Fibroblast of skin of left quadriceps (primary cell): Measurements from ENCODE around the gene MUC5B.
A peak's percentile ranks its signal among the peaks of the same experiment; 100 is the strongest.
"Not testable (repeated sequence)": the region's sequence is repeated elsewhere in the genome, so short reads cannot be mapped to it uniquely, and the experiment has no call there.

Experiments
- DNase-seq, 2 experiments: peaks; one replicate each; pipeline ENCODE4 v3.0.0-alpha.2; 2013; ENCODE audit warnings: low read depth in 2 of 2

Gene MUC5B

GRCh38 chr11:1248951-1249350, 26.1 kb downstream of the MUC5B start:
- not testable (repeated sequence) for DNase-seq

DNA sequence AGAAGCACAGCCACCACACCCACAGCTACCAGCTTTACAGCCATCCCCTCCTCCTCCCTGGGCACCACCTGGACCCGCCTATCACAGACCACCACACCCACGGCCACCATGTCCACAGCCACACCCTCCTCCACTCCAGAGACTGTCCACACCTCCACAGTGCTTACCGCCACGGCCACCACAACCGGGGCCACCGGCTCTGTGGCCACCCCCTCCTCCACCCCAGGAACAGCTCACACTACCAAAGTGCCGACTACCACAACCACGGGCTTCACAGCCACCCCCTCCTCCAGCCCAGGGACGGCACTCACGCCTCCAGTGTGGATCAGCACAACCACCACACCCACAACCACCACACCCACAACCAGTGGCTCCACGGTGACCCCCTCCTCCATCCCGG, 27.5 kb downstream of the MUC5B start:
- DNase-seq: not testable (repeated sequence)

DNA sequence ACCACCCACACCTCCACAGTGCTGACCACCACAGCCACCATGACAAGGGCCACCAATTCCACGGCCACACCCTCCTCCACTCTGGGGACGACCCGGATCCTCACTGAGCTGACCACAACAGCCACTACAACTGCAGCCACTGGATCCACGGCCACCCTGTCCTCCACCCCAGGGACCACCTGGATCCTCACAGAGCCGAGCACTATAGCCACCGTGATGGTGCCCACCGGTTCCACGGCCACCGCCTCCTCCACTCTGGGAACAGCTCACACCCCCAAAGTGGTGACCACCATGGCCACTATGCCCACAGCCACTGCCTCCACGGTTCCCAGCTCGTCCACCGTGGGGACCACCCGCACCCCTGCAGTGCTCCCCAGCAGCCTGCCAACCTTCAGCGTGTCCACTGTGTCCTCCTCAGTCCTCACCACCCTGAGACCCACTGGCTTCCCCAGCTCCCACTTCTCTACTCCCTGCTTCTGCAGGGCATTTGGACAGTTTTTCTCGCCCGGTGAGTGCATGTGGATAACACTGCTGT, 28.4 kb downstream of the MUC5B start:
- no peak for DNase-seq

GRCh38 chr11:1252371-1253102, 29.7 kb downstream of the MUC5B start:
- no peak for DNase-seq

DNA sequence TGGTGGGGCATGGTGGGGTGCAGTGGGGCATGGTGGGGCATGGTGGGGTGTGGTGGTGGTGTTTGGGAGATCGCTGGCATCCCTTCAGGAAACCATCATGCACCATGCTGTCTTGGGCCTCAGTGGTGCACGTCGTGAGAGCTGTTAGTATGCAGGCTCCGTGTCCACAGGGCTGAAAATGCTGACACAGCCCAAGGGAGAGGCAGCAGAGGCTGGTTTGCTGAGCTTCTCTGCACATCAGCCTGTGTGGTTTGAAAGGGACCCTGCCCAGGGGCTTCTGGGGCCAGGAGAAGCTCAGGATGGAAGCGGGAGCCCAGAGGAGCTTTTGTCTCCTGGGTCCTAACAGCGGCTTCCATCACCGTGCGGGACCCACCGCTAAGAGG, 30.2 kb downstream of the MUC5B start:
- no peak for DNase-seq

DNA sequence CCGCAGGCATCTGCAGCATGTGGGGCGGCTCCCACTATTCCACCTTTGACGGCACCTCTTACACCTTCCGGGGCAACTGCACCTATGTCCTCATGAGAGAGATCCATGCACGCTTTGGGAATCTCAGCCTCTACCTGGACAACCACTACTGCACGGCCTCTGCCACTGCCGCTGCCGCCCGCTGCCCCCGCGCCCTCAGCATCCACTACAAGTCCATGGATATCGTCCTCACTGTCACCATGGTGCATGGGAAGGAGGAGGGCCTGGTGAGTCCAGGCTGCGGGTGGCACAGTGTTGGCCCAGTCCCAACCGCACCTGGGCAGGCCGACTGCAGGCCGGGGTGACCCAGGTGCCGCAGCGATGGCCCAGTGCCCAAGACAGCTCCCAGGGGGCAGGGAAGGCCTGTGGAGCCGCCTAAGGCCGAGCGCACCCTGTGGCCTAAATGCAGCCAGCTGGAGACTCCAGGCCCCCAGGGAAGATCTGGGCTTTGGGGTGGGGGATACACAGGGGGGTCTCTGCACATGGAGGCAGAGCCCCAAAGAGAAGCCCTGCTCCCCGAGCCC, 31.3 kb downstream of the MUC5B start:
- DNase-seq: no peak

DNA sequence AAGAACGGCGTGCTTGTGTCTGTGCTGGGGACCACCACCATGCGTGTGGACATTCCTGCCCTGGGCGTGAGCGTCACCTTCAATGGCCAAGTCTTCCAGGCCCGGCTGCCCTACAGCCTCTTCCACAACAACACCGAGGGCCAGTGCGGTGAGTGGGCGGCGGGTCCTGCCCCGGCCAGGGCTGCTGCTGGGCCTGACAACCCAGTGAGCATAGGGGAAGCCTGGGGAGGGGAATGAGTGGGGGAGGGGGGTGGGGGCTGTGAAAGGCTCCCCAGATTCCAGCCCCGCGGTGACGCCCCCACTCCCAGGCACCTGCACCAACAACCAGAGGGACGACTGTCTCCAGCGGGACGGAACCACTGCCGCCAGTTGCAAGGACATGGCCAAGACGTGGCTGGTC, 31.9 kb downstream of the MUC5B start:
- DNase-seq: no peak

- DNase-seq: no peak
These were observed 32.3 kb downstream of the MUC5B start for GRCh38 chr11:1255151-1255550.

- DNase-seq: no peak
These were observed 33.6 kb downstream of the MUC5B start for GRCh38 chr11:1256257-1257045.

DNA sequence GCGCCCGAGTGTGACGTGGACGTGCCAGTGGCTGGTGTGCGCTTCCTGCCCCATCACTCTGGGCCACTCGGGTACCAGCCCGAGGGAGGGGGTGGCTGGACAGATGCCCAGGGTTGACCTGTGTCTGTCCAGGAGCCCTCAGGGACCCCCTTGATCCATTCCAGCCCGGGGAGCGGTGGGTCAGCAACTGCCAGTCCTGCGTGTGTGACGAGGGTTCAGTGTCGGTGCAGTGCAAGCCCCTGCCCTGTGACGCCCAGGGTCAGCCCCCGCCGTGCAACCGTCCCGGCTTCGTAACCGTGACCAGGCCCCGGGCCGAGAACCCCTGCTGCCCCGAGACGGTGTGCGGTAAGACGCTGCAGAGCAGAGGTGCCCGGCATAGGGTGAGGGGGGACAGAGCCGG, 34.5 kb downstream of the MUC5B start:
- DNase-seq: no peak

DNA sequence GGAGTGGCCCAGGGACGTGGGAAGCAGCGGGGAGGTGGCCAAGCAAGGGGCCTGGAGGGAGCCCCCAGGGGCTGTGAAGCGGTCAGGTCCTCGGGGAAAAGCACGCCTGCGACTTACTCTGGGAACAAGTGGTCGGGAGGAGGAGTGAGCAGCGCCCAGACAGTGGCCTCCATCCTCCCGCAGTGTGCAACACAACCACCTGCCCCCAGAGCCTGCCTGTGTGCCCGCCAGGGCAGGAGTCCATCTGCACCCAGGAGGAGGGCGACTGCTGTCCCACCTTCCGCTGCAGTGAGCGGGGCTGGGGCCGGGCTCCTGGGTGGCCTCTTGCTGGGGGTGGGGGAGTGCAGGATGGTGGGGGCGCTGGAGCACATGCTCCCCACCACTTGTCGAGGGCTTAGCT, 35.0 kb downstream of the MUC5B start:
- DNase-seq: no peak

DNA sequence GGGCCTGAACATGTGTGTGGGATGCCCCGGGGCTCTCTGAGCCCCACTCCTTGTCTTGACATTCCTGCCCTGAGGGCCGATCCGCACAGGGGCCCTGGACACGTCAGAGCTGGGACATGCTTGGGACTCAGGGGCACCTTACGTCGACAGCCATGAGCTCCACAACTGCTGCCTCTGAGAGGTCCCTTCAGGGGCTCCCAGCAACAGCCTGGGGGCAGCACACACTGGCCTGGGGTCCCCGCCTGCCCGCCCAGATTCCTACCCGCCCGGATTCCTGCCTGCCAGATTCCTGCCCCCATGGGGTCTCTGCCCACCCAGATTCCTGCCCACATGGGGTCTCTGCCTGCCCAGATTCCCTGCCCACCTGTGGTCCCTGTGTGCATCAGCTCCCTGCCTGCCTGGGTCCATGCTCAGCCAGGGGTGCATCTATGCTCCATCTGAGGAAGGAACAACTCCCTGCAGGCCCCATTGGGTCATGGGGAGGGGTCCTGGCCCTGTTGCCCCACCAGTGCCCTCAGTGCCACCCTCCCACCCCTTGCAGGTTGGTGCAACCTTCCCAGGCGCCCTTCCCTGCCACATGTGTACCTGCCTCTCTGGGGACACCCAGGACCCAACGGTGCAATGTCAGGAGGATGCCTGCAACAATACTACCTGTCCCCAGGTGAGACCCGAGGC, 35.7 kb downstream of the MUC5B start:
- DNase-seq: no peak

- DNase-seq: no peak
These were observed 36.2 kb downstream of the MUC5B start for GRCh38 chr11:1259076-1259461.

DNA sequence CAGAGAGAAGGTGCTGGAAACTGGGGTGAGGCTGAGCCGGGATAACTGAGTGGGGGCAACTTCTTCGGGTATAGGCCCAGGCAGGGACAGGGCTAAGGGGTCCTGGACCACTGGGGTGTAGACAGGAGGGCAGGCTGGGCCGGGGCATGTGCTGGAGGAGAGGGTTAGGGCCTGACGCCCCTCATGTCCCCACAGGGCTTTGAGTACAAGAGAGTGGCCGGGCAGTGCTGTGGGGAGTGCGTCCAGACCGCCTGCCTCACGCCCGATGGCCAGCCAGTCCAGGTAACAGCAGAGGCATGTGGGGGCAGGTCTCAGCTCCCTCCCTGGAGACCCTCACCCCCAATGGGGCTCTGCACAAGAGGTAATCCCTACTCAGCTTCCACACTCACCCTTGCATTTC, 36.7 kb downstream of the MUC5B start:
- no peak for DNase-seq

- no peak for DNase-seq
These were observed 37.2 kb downstream of the MUC5B start for GRCh38 chr11:1260023-1260501.

DNA sequence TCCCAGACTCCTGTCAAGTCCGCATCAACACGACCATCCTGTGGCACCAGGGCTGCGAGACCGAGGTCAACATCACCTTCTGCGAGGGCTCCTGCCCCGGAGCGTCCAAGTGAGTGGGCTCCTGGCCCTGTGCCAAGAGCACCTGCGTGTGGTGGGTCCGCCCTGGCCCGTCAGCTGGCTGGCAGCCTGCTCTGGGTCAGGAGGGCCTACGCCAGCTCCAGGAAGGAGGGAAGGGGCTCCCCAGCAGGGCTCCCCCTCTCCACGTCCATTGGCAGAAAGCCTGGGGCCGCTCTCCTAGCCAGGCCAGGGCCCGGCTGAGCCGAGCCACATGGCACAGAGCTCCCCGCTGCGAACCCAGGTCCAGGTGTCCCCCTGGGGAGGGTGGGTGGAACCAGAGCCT, 37.8 kb downstream of the MUC5B start:
- no peak for DNase-seq

- DNase-seq: no peak
These were observed 38.6 kb downstream of the MUC5B start for GRCh38 chr11:1261241-1262071.

- DNase-seq: peak; percentile 56 to 61
These were observed 39.5 kb downstream of the MUC5B start for GRCh38 chr11:1262172-1263006.

DNA sequence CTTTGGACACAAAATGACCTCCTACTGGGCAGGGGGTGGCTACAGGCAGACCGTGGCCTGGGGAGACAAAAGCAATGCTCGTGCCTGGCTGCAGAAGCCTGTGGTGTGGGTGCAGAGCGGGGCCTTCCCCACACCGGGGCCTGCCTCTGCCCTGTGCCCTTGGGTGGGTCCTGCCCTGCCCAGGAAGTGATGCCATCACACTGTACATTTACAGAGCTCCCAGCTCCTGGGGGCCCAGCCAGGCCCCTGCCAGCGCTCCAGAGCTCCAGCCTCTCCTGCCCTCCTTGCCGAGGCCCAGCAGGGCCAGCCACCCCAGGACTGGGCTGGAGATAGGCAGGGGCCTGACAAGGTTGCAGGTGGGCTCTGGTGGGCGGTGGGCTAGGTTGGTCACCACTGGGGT, 40.1 kb downstream of the MUC5B start:
- no peak for DNase-seq

DNA sequence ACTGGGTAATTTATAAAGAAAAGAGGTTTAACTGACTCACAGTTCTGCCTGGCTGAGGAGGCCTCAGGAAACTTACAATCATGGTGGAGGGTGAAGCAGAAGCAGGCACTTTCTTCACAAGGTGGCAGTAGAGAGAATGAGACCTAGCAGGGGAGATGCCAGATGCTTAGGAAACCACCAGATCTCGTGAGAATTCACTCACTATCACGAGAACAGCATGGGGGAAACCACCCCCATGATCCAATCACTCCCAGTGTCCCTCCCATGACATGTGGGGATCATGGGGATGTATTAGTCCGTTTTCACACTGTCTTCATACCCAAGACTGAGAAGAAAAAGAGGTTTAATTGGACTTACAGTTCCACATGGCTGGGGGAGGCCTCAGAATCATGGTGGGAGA, 41.6 kb downstream of the MUC5B start:
- peak; percentile 39 to 40 for DNase-seq
